Panc1 (cell line): Measurements from ENCODE around the gene NEGR1. TPM values are rescaled to one million over a fixed set of nuclear protein-coding genes. Genes with fewer than 3 reads are reported as not detected.

ENCODE experiments used
- ATAC-seq: fragments of 200-7000 bp; cut with Tn5 transposase; 2 replicates; pipeline ENCODE4 v1.9.1; 2020; ENCODE audit warnings: mild to moderate bottlenecking, moderate library complexity
- BruUV-seq: library from RNA; stranded (reverse); fragments of 400-500 nt; replicated peaks from 2 replicates; lab custom pipeline; 2021; lab: Mats Ljungman, UMichigan
- CTCF ChIA-PET: fragments of 300-600 bp; sonication (Branson Sonifier 250); formaldehyde crosslinking; loops from one replicate; lab custom pipeline; 2022; ENCODE audit warnings: antibody characterized with exemption; lab: Charles Lee
- POLR2A ChIA-PET: fragments of 300-600 bp; sonication (Branson Sonifier 250); formaldehyde crosslinking; loops from one replicate; lab custom pipeline; 2022; ENCODE audit warnings: antibody characterized with exemption; lab: Charles Lee
- DNase-seq: peaks from one replicate; pipeline ENCODE4 v3.0.0-alpha.2; 2010; ENCODE audit warnings: low read depth, low spot score
- H3K27ac ChIP-seq: 2 replicates; pipeline ENCODE4 v1.5.1; 2011; ENCODE audit warnings: mild to moderate bottlenecking, low read length, inconsistent platforms
- H3K27me3 ChIP-seq: fragments of 200-500 bp; sonication (Bioruptor generic); 2 replicates; pipeline ENCODE4 v1.6.0; 2014; ENCODE audit warnings: low read length, inconsistent platforms; ENCODE audit not compliant: control insufficient read depth, insufficient read depth
- H3K36me3 ChIP-seq: fragments of 200-500 bp; sonication (Bioruptor generic); 2 replicates; pipeline ENCODE4 v1.5.1; 2014; ENCODE audit warnings: inconsistent platforms, mild to moderate bottlenecking, low read length, moderate library complexity; ENCODE audit not compliant: control insufficient read depth, insufficient read depth
- H3K4me1 ChIP-seq: 2 replicates; pipeline ENCODE4 v1.5.1; 2011; ENCODE audit warnings: inconsistent platforms, mild to moderate bottlenecking, low read length, moderate library complexity; ENCODE audit not compliant: control insufficient read depth, insufficient read depth
- H3K4me3 ChIP-seq, 2 experiments: 2 replicates each; pipeline ENCODE4 v1.5.1; 2011 to 2012; ENCODE audit warnings: low read depth in 2 of 2, low read length in 2 of 2, mild to moderate bottlenecking in 2 of 2, inconsistent platforms in 1 of 2, moderate library complexity in 1 of 2
- H3K9me3 ChIP-seq: fragments of 200-500 bp; sonication (Bioruptor generic); 2 replicates; pipeline ENCODE4 v1.5.1; 2014; ENCODE audit warnings: low read depth, mild to moderate bottlenecking, inconsistent platforms, low read length, moderate library complexity; ENCODE audit not compliant: control insufficient read depth, insufficient read depth
- POLR2AphosphoS5 ChIP-seq: IDR thresholded peaks from 2 replicates; pipeline ENCODE4 v1.6.1; 2012; ENCODE audit warnings: mild to moderate bottlenecking, low read depth, low read length, moderate library complexity
- SIN3A ChIP-seq: IDR thresholded peaks from 2 replicates; pipeline ENCODE4 v1.6.1; 2012; ENCODE audit warnings: low read depth, mild to moderate bottlenecking, low read length, moderate library complexity, borderline replicate concordance; ENCODE audit not compliant: insufficient read depth
- TCF7L2 ChIP-seq: IDR thresholded peaks from 2 replicates; pipeline ENCODE4 v1.6.1; 2011; ENCODE audit warnings: mild to moderate bottlenecking, low read depth, low read length, inconsistent platforms
- in situ Hi-C: cut with HindIII; loops from 2 replicates; pipeline ENCODE4 v1.10.0; 2016; ENCODE audit warnings: low sequenced_read_pairs, low pct_unique_long_range_greater_than_20kb
- intact Hi-C: fragments of 100-400 bp; cut with micrococcal nuclease; formaldehyde crosslinking; loops from one replicate; pipeline ENCODE4 v1.10.0; 2022; ENCODE audit not compliant: unreplicated experiment
- total RNA-seq: library from RNA; stranded (reverse); gene quantifications from one replicate; pipeline ENCODE4 v1.2.1, GENCODE V29; 2021; ENCODE audit not compliant: unreplicated experiment
- TF ChIP-seq, protein P1 (sequence below): fragments of 450-650 bp; IDR thresholded peaks from 2 replicates; pipeline ENCODE4 v1.5.1; 2017; ENCODE audit warnings: mild to moderate bottlenecking
- TF ChIP-seq, protein P2 (sequence below), 2 experiments: IDR thresholded peaks; 2 replicates each; pipeline ENCODE4 v1.6.1; 2011 to 2012; ENCODE audit warnings: low read depth in 2 of 2, control low read depth in 1 of 2, low read length in 1 of 2, mild to moderate bottlenecking in 1 of 2, moderate library complexity in 1 of 2; ENCODE audit not compliant: insufficient read depth in 1 of 2

NEGR1 gene
- total RNA-seq, 1 experiment from 2014 or later, result 2.7 TPM

DNA sequence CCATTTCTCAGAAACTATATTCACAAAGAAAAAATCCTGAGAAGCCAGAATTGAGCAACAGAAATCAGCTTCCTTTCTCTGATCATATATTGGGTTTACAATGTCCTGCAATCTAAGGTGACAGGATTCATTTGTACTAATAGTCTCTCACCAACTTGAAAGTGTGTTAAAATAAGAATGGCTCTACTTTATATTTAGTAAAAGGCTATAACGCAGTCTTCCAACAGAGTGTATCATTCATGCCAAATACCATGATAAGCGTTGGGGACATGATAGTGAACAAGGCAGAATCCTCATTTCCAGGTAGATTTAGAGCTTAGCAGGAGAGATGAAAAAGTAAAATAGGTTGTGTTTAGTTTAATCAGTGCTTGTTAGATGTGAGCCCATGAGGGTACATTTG lies 682.3 kb downstream of the NEGR1 start:
- no peaks in the 10 kb centered on the region for H3K36me3 ChIP-seq
- no peak for DNase-seq
- H3K4me1 ChIP-seq, result no peaks in the 10 kb centered on the region
- CTCF ChIA-PET, result no interaction called here
- no peaks in the 10 kb centered on the region for H3K9me3 ChIP-seq
- no peak for ATAC-seq
- POLR2A ChIA-PET, result no interaction called here
- intact Hi-C loops, result no loop called here
- no peaks in the 10 kb centered on the region for H3K27me3 ChIP-seq
- in situ Hi-C loops, result no loop called here
- no TSS peak for BruUV-seq
- H3K4me3 ChIP-seq, result no peak overlapping the region
- TF ChIP-seq, protein P1, sequence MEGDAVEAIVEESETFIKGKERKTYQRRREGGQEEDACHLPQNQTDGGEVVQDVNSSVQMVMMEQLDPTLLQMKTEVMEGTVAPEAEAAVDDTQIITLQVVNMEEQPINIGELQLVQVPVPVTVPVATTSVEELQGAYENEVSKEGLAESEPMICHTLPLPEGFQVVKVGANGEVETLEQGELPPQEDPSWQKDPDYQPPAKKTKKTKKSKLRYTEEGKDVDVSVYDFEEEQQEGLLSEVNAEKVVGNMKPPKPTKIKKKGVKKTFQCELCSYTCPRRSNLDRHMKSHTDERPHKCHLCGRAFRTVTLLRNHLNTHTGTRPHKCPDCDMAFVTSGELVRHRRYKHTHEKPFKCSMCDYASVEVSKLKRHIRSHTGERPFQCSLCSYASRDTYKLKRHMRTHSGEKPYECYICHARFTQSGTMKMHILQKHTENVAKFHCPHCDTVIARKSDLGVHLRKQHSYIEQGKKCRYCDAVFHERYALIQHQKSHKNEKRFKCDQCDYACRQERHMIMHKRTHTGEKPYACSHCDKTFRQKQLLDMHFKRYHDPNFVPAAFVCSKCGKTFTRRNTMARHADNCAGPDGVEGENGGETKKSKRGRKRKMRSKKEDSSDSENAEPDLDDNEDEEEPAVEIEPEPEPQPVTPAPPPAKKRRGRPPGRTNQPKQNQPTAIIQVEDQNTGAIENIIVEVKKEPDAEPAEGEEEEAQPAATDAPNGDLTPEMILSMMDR, result no peak
- TF ChIP-seq, protein P2, sequence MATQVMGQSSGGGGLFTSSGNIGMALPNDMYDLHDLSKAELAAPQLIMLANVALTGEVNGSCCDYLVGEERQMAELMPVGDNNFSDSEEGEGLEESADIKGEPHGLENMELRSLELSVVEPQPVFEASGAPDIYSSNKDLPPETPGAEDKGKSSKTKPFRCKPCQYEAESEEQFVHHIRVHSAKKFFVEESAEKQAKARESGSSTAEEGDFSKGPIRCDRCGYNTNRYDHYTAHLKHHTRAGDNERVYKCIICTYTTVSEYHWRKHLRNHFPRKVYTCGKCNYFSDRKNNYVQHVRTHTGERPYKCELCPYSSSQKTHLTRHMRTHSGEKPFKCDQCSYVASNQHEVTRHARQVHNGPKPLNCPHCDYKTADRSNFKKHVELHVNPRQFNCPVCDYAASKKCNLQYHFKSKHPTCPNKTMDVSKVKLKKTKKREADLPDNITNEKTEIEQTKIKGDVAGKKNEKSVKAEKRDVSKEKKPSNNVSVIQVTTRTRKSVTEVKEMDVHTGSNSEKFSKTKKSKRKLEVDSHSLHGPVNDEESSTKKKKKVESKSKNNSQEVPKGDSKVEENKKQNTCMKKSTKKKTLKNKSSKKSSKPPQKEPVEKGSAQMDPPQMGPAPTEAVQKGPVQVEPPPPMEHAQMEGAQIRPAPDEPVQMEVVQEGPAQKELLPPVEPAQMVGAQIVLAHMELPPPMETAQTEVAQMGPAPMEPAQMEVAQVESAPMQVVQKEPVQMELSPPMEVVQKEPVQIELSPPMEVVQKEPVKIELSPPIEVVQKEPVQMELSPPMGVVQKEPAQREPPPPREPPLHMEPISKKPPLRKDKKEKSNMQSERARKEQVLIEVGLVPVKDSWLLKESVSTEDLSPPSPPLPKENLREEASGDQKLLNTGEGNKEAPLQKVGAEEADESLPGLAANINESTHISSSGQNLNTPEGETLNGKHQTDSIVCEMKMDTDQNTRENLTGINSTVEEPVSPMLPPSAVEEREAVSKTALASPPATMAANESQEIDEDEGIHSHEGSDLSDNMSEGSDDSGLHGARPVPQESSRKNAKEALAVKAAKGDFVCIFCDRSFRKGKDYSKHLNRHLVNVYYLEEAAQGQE (IDR thresholded peaks at IDR 0.05; ENCODE audit: insufficient read depth in 1 of 2, low read depth in 2 of 2, low read length in 1 of 2), result no peak
- TF ChIP-seq TCF7L2 (no peak), POLR2AphosphoS5 (no peak), SIN3A (no peak)
- H3K27ac ChIP-seq, result no peak overlapping the region

DNA sequence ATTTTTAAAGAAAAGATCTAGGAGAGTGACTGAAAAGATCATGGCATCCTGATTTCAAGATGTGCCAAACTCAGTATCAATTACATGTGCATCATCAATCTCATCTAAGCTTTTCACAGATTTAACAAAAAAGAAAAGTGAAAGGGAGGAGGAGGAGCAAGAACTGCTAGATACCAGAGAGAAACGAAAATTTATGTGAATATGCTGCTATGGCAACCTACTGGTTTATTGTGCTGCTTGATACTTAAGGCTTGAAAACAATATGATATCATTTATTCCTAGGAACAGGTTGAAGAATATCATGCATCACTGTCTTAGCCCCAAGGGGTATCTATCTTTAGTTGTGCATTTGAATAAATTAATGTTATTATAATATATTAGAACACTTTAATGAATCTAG lies 683.0 kb downstream of the NEGR1 start:
- TF ChIP-seq TCF7L2, result no peak
- TF ChIP-seq POLR2AphosphoS5, result no peak
- TF ChIP-seq SIN3A, result no peak
- TF ChIP-seq, protein P1, result no peak
- TF ChIP-seq, protein P2 (IDR thresholded peaks at IDR 0.05; ENCODE audit: insufficient read depth in 1 of 2, low read depth in 2 of 2, low read length in 1 of 2), result no peak
- no peak for DNase-seq
- POLR2A ChIA-PET, result no interaction called here
- Histone ChIP-seq H3K36me3 (no peaks in the 10 kb centered on the region), H3K4me3 (no peak overlapping the region), H3K27ac (no peak overlapping the region), H3K4me1 (no peaks in the 10 kb centered on the region), H3K27me3 (no peaks in the 10 kb centered on the region), H3K9me3 (no peaks in the 10 kb centered on the region)
- no TSS peak for BruUV-seq
- intact Hi-C loops, result no loop called here
- ATAC-seq, result no peak
- in situ Hi-C loops, result no loop called here
- CTCF ChIA-PET, result no interaction called here
